Neural cell (in vitro differentiated cells): Measurements from ENCODE around the gene PLEKHA5. TPM values are rescaled to one million over a fixed set of nuclear protein-coding genes. Genes with fewer than 3 reads are reported as not detected.

Experiments used
- H2AFZ ChIP-seq: fragments of 200-600, 300-800 bp; sonication (generic), shearing (Covaris generic); 2 replicates; pipeline ENCODE4 v1.6.0; 2014; ENCODE audit warnings: low read depth, mild to moderate bottlenecking, antibody characterized with exemption, low read length, moderate library complexity
- H3F3A ChIP-seq: fragments of 200-600 bp; shearing (Covaris generic); 2 replicates; pipeline ENCODE4 v1.6.1; 2016; ENCODE audit warnings: mild to moderate bottlenecking, moderate library complexity, mixed read lengths, antibody characterized with exemption, low read length; ENCODE audit not compliant: insufficient read depth, poor library complexity, severe bottlenecking
- H3K27ac ChIP-seq: fragments of 200-600, 300-800 bp; sonication (generic), shearing (Covaris generic); 2 replicates; pipeline ENCODE4 v1.5.1; 2014; ENCODE audit warnings: mild to moderate bottlenecking, low read length, moderate library complexity
- H3K27me3 ChIP-seq: fragments of 300-800, 200-600 bp; sonication (generic), shearing (Covaris generic); 2 replicates; pipeline ENCODE4 v1.6.0; 2014; ENCODE audit warnings: mild to moderate bottlenecking, low read depth, low read length, moderate library complexity; ENCODE audit not compliant: insufficient read depth
- H3K36me3 ChIP-seq: fragments of 300-800, 200-600 bp; sonication (generic), shearing (Covaris generic); 2 replicates; pipeline ENCODE4 v1.5.1; 2014; ENCODE audit warnings: mild to moderate bottlenecking, antibody characterized with exemption, low read length, moderate library complexity; ENCODE audit not compliant: insufficient read depth
- H3K4me2 ChIP-seq: fragments of 300-800, 200-600 bp; sonication (generic), shearing (Covaris generic); 2 replicates; pipeline ENCODE4 v1.6.0; 2014; ENCODE audit warnings: mild to moderate bottlenecking, low read length
- H3K4me3 ChIP-seq: fragments of 300-800, 200-600 bp; sonication (generic), shearing (Covaris generic); 2 replicates; pipeline ENCODE4 v1.5.1; 2014; ENCODE audit warnings: mild to moderate bottlenecking, low read length, moderate library complexity
- H3K79me2 ChIP-seq: fragments of 200-600 bp; shearing (Covaris generic); replicated peaks from 2 replicates; pipeline ENCODE4 v1.6.0; 2014; ENCODE audit warnings: mild to moderate bottlenecking, low read length, moderate library complexity; ENCODE audit not compliant: insufficient read depth
- H3K9ac ChIP-seq: fragments of 300-800, 200-600 bp; sonication (generic), shearing (Covaris generic); 2 replicates; pipeline ENCODE4 v1.6.1; 2016; ENCODE audit warnings: mild to moderate bottlenecking, low read length, mixed read lengths
- H3K9me2 ChIP-seq: fragments of 200-600 bp; shearing (Covaris generic); 2 replicates; pipeline ENCODE4 v1.6.1; 2016; ENCODE audit warnings: mild to moderate bottlenecking, low read length, mixed read lengths; ENCODE audit not compliant: insufficient read depth
- H3K9me3 ChIP-seq: fragments of 200-600, 300-800 bp; sonication (generic), shearing (Covaris generic); 2 replicates; pipeline ENCODE4 v1.6.1; 2016; ENCODE audit warnings: mild to moderate bottlenecking, mixed run types, low read length, moderate library complexity, mixed read lengths
- H4K20me1 ChIP-seq: fragments of 200-600 bp; shearing (Covaris generic); 2 replicates; pipeline ENCODE4 v1.6.1; 2016; ENCODE audit warnings: mild to moderate bottlenecking, mixed run types; ENCODE audit not compliant: insufficient read depth
- EP300 ChIP-seq: fragments of 450-650 bp; conservative IDR thresholded peaks from 2 replicates; pipeline ENCODE4 v1.6.1; 2014; ENCODE audit warnings: antibody characterized with exemption, mild to moderate bottlenecking, moderate library complexity; ENCODE audit not compliant: poor library complexity, severe bottlenecking
- EZH2 ChIP-seq: fragments of 200-600, 300-800 bp; shearing (Covaris generic), sonication (generic); IDR thresholded peaks from 2 replicates; pipeline ENCODE4 v1.6.1; 2014; ENCODE audit warnings: antibody characterized with exemption, low read length, borderline replicate concordance, mild to moderate bottlenecking; ENCODE audit not compliant: insufficient read depth, poor library complexity, severe bottlenecking
- MXI1 ChIP-seq: fragments of 450-650 bp; conservative IDR thresholded peaks from 2 replicates; pipeline ENCODE4 v1.6.1; 2014; ENCODE audit warnings: antibody characterized with exemption, mild to moderate bottlenecking; ENCODE audit not compliant: poor library complexity, severe bottlenecking
- POLR2AphosphoS5 ChIP-seq: IDR thresholded peaks from 2 replicates; pipeline ENCODE4 v1.6.1; 2012
- RAD21 ChIP-seq: fragments of 450-650 bp; conservative IDR thresholded peaks from 2 replicates; pipeline ENCODE4 v1.6.1; 2014; ENCODE audit warnings: antibody characterized with exemption, mild to moderate bottlenecking, moderate library complexity
- SMC3 ChIP-seq: fragments of 450-650 bp; conservative IDR thresholded peaks from 2 replicates; pipeline ENCODE4 v1.6.1; 2014; ENCODE audit warnings: antibody characterized with exemption, mild to moderate bottlenecking, moderate library complexity; ENCODE audit not compliant: poor library complexity
- TAF1 ChIP-seq: IDR thresholded peaks from 2 replicates; pipeline ENCODE4 v1.6.1; 2012; ENCODE audit warnings: low read depth
- polyA plus RNA-seq: library from polyadenylated mRNA; depleted of rRNA; stranded (reverse); fragments of >200 nt; gene quantifications from 2 replicates; pipeline ENCODE4 v1.2.3, GENCODE V29; 2014
- TF ChIP-seq, protein P1 (sequence below): IDR thresholded peaks from 2 replicates; pipeline ENCODE4 v1.6.1; 2012; ENCODE audit warnings: borderline replicate concordance
- TF ChIP-seq, protein P2 (sequence below): fragments of 450-650 bp; IDR thresholded peaks from 2 replicates; pipeline ENCODE4 v1.5.1; 2014; ENCODE audit warnings: antibody characterized with exemption, mild to moderate bottlenecking, moderate library complexity; ENCODE audit not compliant: poor library complexity, severe bottlenecking

PLEKHA5 gene
- polyA plus RNA-seq, 1 donor from 2014 or later = 130 TPM

DNA sequence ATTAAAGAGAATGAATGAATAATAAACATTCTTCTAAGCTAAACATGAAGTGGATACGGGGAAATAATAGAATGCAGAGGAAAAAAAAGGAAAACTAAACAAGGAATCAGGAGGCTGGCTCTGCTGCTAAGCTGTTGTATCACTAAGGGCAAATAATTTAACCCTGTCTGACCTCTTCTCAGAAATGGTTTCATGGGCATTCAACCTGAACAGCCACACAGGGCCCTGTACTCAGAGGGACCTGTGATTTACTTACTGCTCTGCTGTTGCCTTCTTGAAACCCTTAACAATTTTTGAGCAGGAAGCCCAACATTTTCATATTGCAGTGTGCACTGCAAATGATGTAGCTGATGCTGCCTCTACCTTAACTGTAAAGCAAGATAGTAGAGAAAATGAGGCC lies 14.2 kb upstream of the PLEKHA5 start:
- Histone ChIP-seq H3K36me3 (no peaks in the 10 kb centered on the region), H3K27me3 (no peaks in the 10 kb centered on the region), H3K79me2 (no peaks in the 10 kb centered on the region), H3K4me2 (no peak overlapping the region), H3K9me2 (no peaks in the 10 kb centered on the region), H2AFZ (no peak overlapping the region), H3K9ac (no peak overlapping the region), H3F3A (no peaks in the 10 kb centered on the region), H3K9me3 (no peaks in the 10 kb centered on the region), H3K27ac (no peak overlapping the region), H3K4me3 (no peak overlapping the region), H4K20me1 (no peaks in the 10 kb centered on the region)
- TF ChIP-seq RAD21 (no peak), EZH2 (no peak), POLR2AphosphoS5 (no peak)
- TF ChIP-seq, protein P1, sequence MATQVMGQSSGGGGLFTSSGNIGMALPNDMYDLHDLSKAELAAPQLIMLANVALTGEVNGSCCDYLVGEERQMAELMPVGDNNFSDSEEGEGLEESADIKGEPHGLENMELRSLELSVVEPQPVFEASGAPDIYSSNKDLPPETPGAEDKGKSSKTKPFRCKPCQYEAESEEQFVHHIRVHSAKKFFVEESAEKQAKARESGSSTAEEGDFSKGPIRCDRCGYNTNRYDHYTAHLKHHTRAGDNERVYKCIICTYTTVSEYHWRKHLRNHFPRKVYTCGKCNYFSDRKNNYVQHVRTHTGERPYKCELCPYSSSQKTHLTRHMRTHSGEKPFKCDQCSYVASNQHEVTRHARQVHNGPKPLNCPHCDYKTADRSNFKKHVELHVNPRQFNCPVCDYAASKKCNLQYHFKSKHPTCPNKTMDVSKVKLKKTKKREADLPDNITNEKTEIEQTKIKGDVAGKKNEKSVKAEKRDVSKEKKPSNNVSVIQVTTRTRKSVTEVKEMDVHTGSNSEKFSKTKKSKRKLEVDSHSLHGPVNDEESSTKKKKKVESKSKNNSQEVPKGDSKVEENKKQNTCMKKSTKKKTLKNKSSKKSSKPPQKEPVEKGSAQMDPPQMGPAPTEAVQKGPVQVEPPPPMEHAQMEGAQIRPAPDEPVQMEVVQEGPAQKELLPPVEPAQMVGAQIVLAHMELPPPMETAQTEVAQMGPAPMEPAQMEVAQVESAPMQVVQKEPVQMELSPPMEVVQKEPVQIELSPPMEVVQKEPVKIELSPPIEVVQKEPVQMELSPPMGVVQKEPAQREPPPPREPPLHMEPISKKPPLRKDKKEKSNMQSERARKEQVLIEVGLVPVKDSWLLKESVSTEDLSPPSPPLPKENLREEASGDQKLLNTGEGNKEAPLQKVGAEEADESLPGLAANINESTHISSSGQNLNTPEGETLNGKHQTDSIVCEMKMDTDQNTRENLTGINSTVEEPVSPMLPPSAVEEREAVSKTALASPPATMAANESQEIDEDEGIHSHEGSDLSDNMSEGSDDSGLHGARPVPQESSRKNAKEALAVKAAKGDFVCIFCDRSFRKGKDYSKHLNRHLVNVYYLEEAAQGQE = no peak

DNA sequence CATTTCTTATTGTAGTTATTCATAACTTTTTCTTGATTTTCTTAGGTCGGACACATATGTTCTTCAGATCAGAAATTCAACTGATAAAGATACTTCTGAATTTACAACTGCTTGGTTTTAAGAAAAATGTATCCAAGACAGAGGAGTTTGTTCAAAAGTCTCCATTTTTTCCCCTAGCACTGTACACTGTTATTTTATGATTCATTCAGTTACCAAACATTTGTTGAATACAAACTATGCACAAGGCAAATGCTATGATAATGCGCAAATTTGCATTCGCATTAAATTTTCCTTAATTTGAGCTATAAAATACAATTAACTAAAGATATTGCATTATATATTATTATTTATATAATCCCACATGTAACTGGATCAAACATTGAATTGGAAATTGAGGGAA lies 10.1 kb upstream of the PLEKHA5 start:
- H2AFZ ChIP-seq = no peak overlapping the region
- H3K79me2 ChIP-seq = no peaks in the 10 kb centered on the region
- H4K20me1 ChIP-seq = no peaks in the 10 kb centered on the region
- no peaks in the 10 kb centered on the region for H3K9me2 ChIP-seq
- H3K9ac ChIP-seq = no peak overlapping the region
- H3K4me2 ChIP-seq = no peak overlapping the region
- TF ChIP-seq MXI1 (no peak), EZH2 (no peak), RAD21 (no peak), SMC3 (no peak), TAF1 (no peak), EP300 (no peak), POLR2AphosphoS5 (no peak)
- TF ChIP-seq, protein P1 = no peak
- TF ChIP-seq, protein P2, sequence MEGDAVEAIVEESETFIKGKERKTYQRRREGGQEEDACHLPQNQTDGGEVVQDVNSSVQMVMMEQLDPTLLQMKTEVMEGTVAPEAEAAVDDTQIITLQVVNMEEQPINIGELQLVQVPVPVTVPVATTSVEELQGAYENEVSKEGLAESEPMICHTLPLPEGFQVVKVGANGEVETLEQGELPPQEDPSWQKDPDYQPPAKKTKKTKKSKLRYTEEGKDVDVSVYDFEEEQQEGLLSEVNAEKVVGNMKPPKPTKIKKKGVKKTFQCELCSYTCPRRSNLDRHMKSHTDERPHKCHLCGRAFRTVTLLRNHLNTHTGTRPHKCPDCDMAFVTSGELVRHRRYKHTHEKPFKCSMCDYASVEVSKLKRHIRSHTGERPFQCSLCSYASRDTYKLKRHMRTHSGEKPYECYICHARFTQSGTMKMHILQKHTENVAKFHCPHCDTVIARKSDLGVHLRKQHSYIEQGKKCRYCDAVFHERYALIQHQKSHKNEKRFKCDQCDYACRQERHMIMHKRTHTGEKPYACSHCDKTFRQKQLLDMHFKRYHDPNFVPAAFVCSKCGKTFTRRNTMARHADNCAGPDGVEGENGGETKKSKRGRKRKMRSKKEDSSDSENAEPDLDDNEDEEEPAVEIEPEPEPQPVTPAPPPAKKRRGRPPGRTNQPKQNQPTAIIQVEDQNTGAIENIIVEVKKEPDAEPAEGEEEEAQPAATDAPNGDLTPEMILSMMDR = no peak
- no peaks in the 10 kb centered on the region for H3F3A ChIP-seq
- no peaks in the 10 kb centered on the region for H3K36me3 ChIP-seq
- no peak overlapping the region for H3K4me3 ChIP-seq
- H3K27me3 ChIP-seq = no peaks in the 10 kb centered on the region
- H3K27ac ChIP-seq = no peak overlapping the region
- H3K9me3 ChIP-seq = no peaks in the 10 kb centered on the region
